GM19193 (cell line): ENCODE results near the gene CACNA1B.

Experiments
- POLR2A ChIP-seq: IDR thresholded peaks from 4 replicates; pipeline ENCODE4 v1.6.1; 2011; ENCODE audit not compliant: insufficient read depth, insufficient read length; ENCODE audit errors: extremely low read depth

Gene CACNA1B

GRCh38 chr9:138123086-138123485 lies 245.5 kb downstream of the CACNA1B start:
- TF ChIP-seq POLR2A = no peak
